ENCODE data around the gene BFSP2. TPM values are rescaled to one million over a fixed set of nuclear protein-coding genes. Genes with fewer than 3 reads are reported as not detected.

The BFSP2 gene
- total RNA-seq, 1 donor from 2014 or later: not detected

GRCh38 chr3:133412183-133413132 lies 12.6 kb downstream of the BFSP2 start:
- H3K4me1 Mint-ChIP-seq (ENCODE audit: low read depth): peaks cover 12% of the 10 kb centered on the region
- DNase-seq (ENCODE audit: low spot score): no peak
- no peak overlapping the region for H3K4me3 Mint-ChIP-seq
- no peaks in the 10 kb centered on the region for H3K9me3 Mint-ChIP-seq
- H3K27ac Mint-ChIP-seq: no peak overlapping the region
- H3K27me3 Mint-ChIP-seq (ENCODE audit: insufficient read depth): peaks cover 13% of the 10 kb centered on the region
- intact Hi-C loops (cut with micrococcal nuclease): no loop called here
- no peaks in the 10 kb centered on the region for H3K36me3 Mint-ChIP-seq (ENCODE audit: low read depth)

GRCh38 chr3:133413161-133414020 lies 13.5 kb downstream of the BFSP2 start:
- no peak overlapping the region for H3K27ac Mint-ChIP-seq
- H3K4me3 Mint-ChIP-seq: no peak overlapping the region
- no peaks in the 10 kb centered on the region for H3K9me3 Mint-ChIP-seq
- peaks cover 9% of the 10 kb centered on the region for H3K27me3 Mint-ChIP-seq (ENCODE audit: insufficient read depth)
- intact Hi-C loops (cut with micrococcal nuclease): no loop called here
- H3K4me1 Mint-ChIP-seq (ENCODE audit: low read depth): peaks cover 12% of the 10 kb centered on the region
- no peak for DNase-seq (ENCODE audit: low spot score)
- no peaks in the 10 kb centered on the region for H3K36me3 Mint-ChIP-seq (ENCODE audit: low read depth)

GRCh38 chr3:133414021-133414392 lies 14.2 kb downstream of the BFSP2 start:
- Mint-ChIP-seq H3K36me3 (ENCODE audit: low read depth) (no peaks in the 10 kb centered on the region), H3K4me1 (ENCODE audit: low read depth) (peaks cover 12% of the 10 kb centered on the region), H3K27me3 (ENCODE audit: insufficient read depth) (peaks cover 6% of the 10 kb centered on the region), H3K9me3 (no peaks in the 10 kb centered on the region), H3K27ac (no peak overlapping the region), H3K4me3 (no peak overlapping the region)
- intact Hi-C loops (cut with micrococcal nuclease): no loop called here
- no peak for DNase-seq (ENCODE audit: low spot score)

GRCh38 chr3:133418361-133418760 lies 18.5 kb downstream of the BFSP2 start:
- intact Hi-C loops (cut with micrococcal nuclease): no loop called here
- Mint-ChIP-seq H3K9me3 (no peaks in the 10 kb centered on the region), H3K4me3 (no peak overlapping the region), H3K27me3 (ENCODE audit: insufficient read depth) (peaks cover 2% of the 10 kb centered on the region), H3K36me3 (ENCODE audit: low read depth) (no peaks in the 10 kb centered on the region), H3K27ac (no peak overlapping the region), H3K4me1 (ENCODE audit: low read depth) (peaks cover 4% of the 10 kb centered on the region)
- DNase-seq (ENCODE audit: low spot score): no peak

GRCh38 chr3:133419151-133419909 lies 19.5 kb downstream of the BFSP2 start:
- no peaks in the 10 kb centered on the region for H3K9me3 Mint-ChIP-seq
- DNase-seq (ENCODE audit: low spot score): no peak
- no peaks in the 10 kb centered on the region for H3K4me1 Mint-ChIP-seq (ENCODE audit: low read depth)
- no peak overlapping the region for H3K4me3 Mint-ChIP-seq
- peaks cover 2% of the 10 kb centered on the region for H3K27me3 Mint-ChIP-seq (ENCODE audit: insufficient read depth)
- intact Hi-C loops (cut with micrococcal nuclease): no loop called here
- H3K36me3 Mint-ChIP-seq (ENCODE audit: low read depth): no peaks in the 10 kb centered on the region
- H3K27ac Mint-ChIP-seq: no peak overlapping the region

GRCh38 chr3:133424937-133425869 lies 25.3 kb downstream of the BFSP2 start:
- no peak for DNase-seq (ENCODE audit: low spot score)
- H3K9me3 Mint-ChIP-seq: no peaks in the 10 kb centered on the region
- H3K36me3 Mint-ChIP-seq (ENCODE audit: low read depth): no peaks in the 10 kb centered on the region
- no peak overlapping the region for H3K27ac Mint-ChIP-seq
- H3K4me1 Mint-ChIP-seq (ENCODE audit: low read depth): peaks cover 9% of the 10 kb centered on the region
- intact Hi-C loops (cut with micrococcal nuclease): loop anchor here (10.0 kb wide), 1 partner anchor 1070 kb away; no protein-coding TSS in a partner anchor
- H3K4me3 Mint-ChIP-seq: no peak overlapping the region
- H3K27me3 Mint-ChIP-seq (ENCODE audit: insufficient read depth): peaks cover 8% of the 10 kb centered on the region

- no peak overlapping the region for H3K27ac Mint-ChIP-seq
- H3K4me3 Mint-ChIP-seq: no peak overlapping the region
- no peaks in the 10 kb centered on the region for H3K9me3 Mint-ChIP-seq
- DNase-seq (ENCODE audit: low spot score): no peak
- peaks cover 9% of the 10 kb centered on the region for H3K4me1 Mint-ChIP-seq (ENCODE audit: low read depth)
- H3K27me3 Mint-ChIP-seq (ENCODE audit: insufficient read depth): peaks cover 8% of the 10 kb centered on the region
- no peaks in the 10 kb centered on the region for H3K36me3 Mint-ChIP-seq (ENCODE audit: low read depth)
- intact Hi-C loops (cut with micrococcal nuclease): loop anchor here (10.0 kb wide), 1 partner anchor 1071 kb away; no protein-coding TSS in a partner anchor
These were observed 26.0 kb downstream of the BFSP2 start for GRCh38 chr3:133425898-133426297.

GRCh38 chr3:133426721-133427120 lies 26.9 kb downstream of the BFSP2 start:
- no peak overlapping the region for H3K4me3 Mint-ChIP-seq
- peaks cover 8% of the 10 kb centered on the region for H3K27me3 Mint-ChIP-seq (ENCODE audit: insufficient read depth)
- no peak overlapping the region for H3K27ac Mint-ChIP-seq
- H3K4me1 Mint-ChIP-seq (ENCODE audit: low read depth): peaks cover 9% of the 10 kb centered on the region
- DNase-seq (ENCODE audit: low spot score): no peak
- no peaks in the 10 kb centered on the region for H3K36me3 Mint-ChIP-seq (ENCODE audit: low read depth)
- intact Hi-C loops (cut with micrococcal nuclease): loop anchor here (10.0 kb wide), 1 partner anchor 1072 kb away; no protein-coding TSS in a partner anchor
- H3K9me3 Mint-ChIP-seq: no peaks in the 10 kb centered on the region

- no peak for DNase-seq (ENCODE audit: low spot score)
- Mint-ChIP-seq H3K9me3 (no peaks in the 10 kb centered on the region), H3K4me3 (no peak overlapping the region), H3K27me3 (ENCODE audit: insufficient read depth) (peaks cover 8% of the 10 kb centered on the region), H3K27ac (no peak overlapping the region), H3K36me3 (ENCODE audit: low read depth) (no peaks in the 10 kb centered on the region), H3K4me1 (ENCODE audit: low read depth) (peaks cover 9% of the 10 kb centered on the region)
- intact Hi-C loops (cut with micrococcal nuclease): loop anchor here (10.0 kb wide), 1 partner anchor 1074 kb away; no protein-coding TSS in a partner anchor
These were observed 28.7 kb downstream of the BFSP2 start for GRCh38 chr3:133428552-133428951.

- intact Hi-C loops (cut with micrococcal nuclease): loop anchor here (10.0 kb wide), 1 partner anchor 1074 kb away; no protein-coding TSS in a partner anchor
- Mint-ChIP-seq H3K4me1 (ENCODE audit: low read depth) (peaks cover 9% of the 10 kb centered on the region), H3K36me3 (ENCODE audit: low read depth) (no peaks in the 10 kb centered on the region)
These were observed 29.2 kb downstream of the BFSP2 start for GRCh38 chr3:133429063-133429462.

GRCh38 chr3:133439563-133439962 lies 39.7 kb downstream of the BFSP2 start:
- H3K4me1 Mint-ChIP-seq (ENCODE audit: low read depth): peaks cover 35% of the 10 kb centered on the region
- H3K27ac Mint-ChIP-seq: peak overlapping the region; percentile 20
- DNase-seq (ENCODE audit: low spot score): no peak
- peaks cover 3% of the 10 kb centered on the region for H3K27me3 Mint-ChIP-seq (ENCODE audit: insufficient read depth)
- H3K9me3 Mint-ChIP-seq: peaks cover 9% of the 10 kb centered on the region
- intact Hi-C loops (cut with micrococcal nuclease): no loop called here
- no peak overlapping the region for H3K4me3 Mint-ChIP-seq
- H3K36me3 Mint-ChIP-seq (ENCODE audit: low read depth): peaks cover 8% of the 10 kb centered on the region

More at GRCh38 chr3:133429063-133429462, 29.2 kb downstream of the BFSP2 start:
- no peak for DNase-seq (ENCODE audit: low spot score)
- Mint-ChIP-seq H3K27me3 (ENCODE audit: insufficient read depth) (peaks cover 8% of the 10 kb centered on the region), H3K4me3 (no peak overlapping the region), H3K27ac (no peak overlapping the region), H3K9me3 (no peaks in the 10 kb centered on the region)

Measured in activated T-helper 1 cell treated with anti-CD3 and anti-CD28 coated beads, Interleukin-12 subunit alpha, Interleukin-12 subunit beta, Interleukin-2, Interleukin-4 antibody, amounts not matched to agents 30 ng/mL and 10 ng/mL and 1 ng/mL, durations not matched to agents 14 hours and 24 hours and 36 hours (primary cell).